GM18868 (cell line): ENCODE results near the gene SMARCA2.

ENCODE experiments used
- ATAC-seq: cut with Tn5 transposase; IDR thresholded peaks from one replicate; pipeline ENCODE4 v1.9.1; 2021; ENCODE audit warnings: mild to moderate bottlenecking, moderate library complexity; ENCODE audit not compliant: unreplicated experiment

Gene SMARCA2

GRCh38 chr9:2164268-2164667 lies 149.1 kb downstream of the SMARCA2 start:
- peak; percentile 36 for ATAC-seq

- ATAC-seq = no peak
Measured at GRCh38 chr9:2166203-2166602, 151.1 kb downstream of the SMARCA2 start.

- ATAC-seq = no peak
Measured at GRCh38 chr9:2169035-2169434, 153.9 kb downstream of the SMARCA2 start.

GRCh38 chr9:2170722-2171121 lies 155.6 kb downstream of the SMARCA2 start:
- ATAC-seq = no peak

- no peak for ATAC-seq
Measured at GRCh38 chr9:2173170-2173569, 158.0 kb downstream of the SMARCA2 start.

GRCh38 chr9:2173861-2174260 lies 158.7 kb downstream of the SMARCA2 start:
- no peak for ATAC-seq

GRCh38 chr9:2174306-2174705 lies 159.2 kb downstream of the SMARCA2 start:
- ATAC-seq = no peak

GRCh38 chr9:2174911-2175310 lies 159.8 kb downstream of the SMARCA2 start:
- ATAC-seq = no peak

- ATAC-seq = no peak
Measured at GRCh38 chr9:2177121-2177520, 162.0 kb downstream of the SMARCA2 start.

- no peak for ATAC-seq
Measured at GRCh38 chr9:2178034-2178734, 163.0 kb downstream of the SMARCA2 start.

- ATAC-seq = peak; percentile 52
Measured at GRCh38 chr9:2179567-2179966, 164.4 kb downstream of the SMARCA2 start.

GRCh38 chr9:2180154-2180553 lies 165.0 kb downstream of the SMARCA2 start:
- ATAC-seq = no peak

- no peak for ATAC-seq
Measured at GRCh38 chr9:2180704-2181103, 165.6 kb downstream of the SMARCA2 start.

- ATAC-seq = no peak
Measured at GRCh38 chr9:2181792-2182191, 166.6 kb downstream of the SMARCA2 start.

- ATAC-seq = no peak
Measured at GRCh38 chr9:2190939-2191608, 175.9 kb downstream of the SMARCA2 start.

- no peak for ATAC-seq
Measured at GRCh38 chr9:2191609-2191972, 176.4 kb downstream of the SMARCA2 start.

GRCh38 chr9:2192356-2192979 lies 177.3 kb downstream of the SMARCA2 start:
- no peak for ATAC-seq

GRCh38 chr9:2193552-2193951 lies 178.4 kb downstream of the SMARCA2 start:
- no peak for ATAC-seq

GRCh38 chr9:2195211-2195610 lies 180.1 kb downstream of the SMARCA2 start:
- no peak for ATAC-seq

- no peak for ATAC-seq
Measured at GRCh38 chr9:2196757-2197156, 181.6 kb downstream of the SMARCA2 start.

- no peak for ATAC-seq
Measured at GRCh38 chr9:2198956-2199635, 183.9 kb downstream of the SMARCA2 start.
